ENCODE measurements around the gene COBLL1. TPM values are rescaled to one million over a fixed set of nuclear protein-coding genes. Genes with fewer than 3 reads are reported as not detected.

The COBLL1 gene
- total RNA-seq, 1 donor from 2014 or later: 222 TPM

GRCh38 chr2:164813535-164813934, 28.1 kb downstream of the COBLL1 start:
- Mint-ChIP-seq H3K9me3 (no peaks in the 10 kb centered on the region), H3K4me3 (no peak overlapping the region), H3K27ac (no peak overlapping the region), H3K4me1 (peaks cover 13% of the 10 kb centered on the region), H3K27me3 (no peaks in the 10 kb centered on the region), H3K36me3 (ENCODE audit: low read depth) (peaks cover 2% of the 10 kb centered on the region)
- intact Hi-C loops (cut with micrococcal nuclease): no loop called here
- DNase-seq: no peak
- ChIA-PET POLR2A (no interaction called here), CTCF (no interaction called here)
- no peak for TF ChIP-seq CTCF (IDR thresholded peaks at IDR 0.05)
- ATAC-seq (ENCODE audit: low read depth): no peak

GRCh38 chr2:164812378-164812777, 29.2 kb downstream of the COBLL1 start:
- H3K27ac Mint-ChIP-seq: no peak overlapping the region
- ChIA-PET POLR2A (no interaction called here), CTCF (no interaction called here)
- no peak for ATAC-seq (ENCODE audit: low read depth)
- peaks cover 15% of the 10 kb centered on the region for H3K4me1 Mint-ChIP-seq
- H3K4me3 Mint-ChIP-seq: no peak overlapping the region
- peaks cover 2% of the 10 kb centered on the region for H3K36me3 Mint-ChIP-seq (ENCODE audit: low read depth)
- intact Hi-C loops (cut with micrococcal nuclease): no loop called here
- no peak for DNase-seq
- no peaks in the 10 kb centered on the region for H3K9me3 Mint-ChIP-seq
- H3K27me3 Mint-ChIP-seq: no peaks in the 10 kb centered on the region
- TF ChIP-seq CTCF (IDR thresholded peaks at IDR 0.05): no peak

GRCh38 chr2:164811819-164812218, 29.8 kb downstream of the COBLL1 start:
- CTCF ChIA-PET: no interaction called here
- Mint-ChIP-seq H3K27ac (no peak overlapping the region), H3K9me3 (no peaks in the 10 kb centered on the region), H3K36me3 (ENCODE audit: low read depth) (peaks cover 2% of the 10 kb centered on the region), H3K4me3 (no peak overlapping the region), H3K4me1 (peaks cover 15% of the 10 kb centered on the region), H3K27me3 (no peaks in the 10 kb centered on the region)
- POLR2A ChIA-PET: no interaction called here
- ATAC-seq (ENCODE audit: low read depth) (no peak), DNase-seq (no peak)
- intact Hi-C loops (cut with micrococcal nuclease): loop anchor here (2.0 kb wide), 1 partner anchor 13 kb away; no protein-coding TSS in a partner anchor
- no peak for TF ChIP-seq CTCF (IDR thresholded peaks at IDR 0.05)

- Mint-ChIP-seq H3K4me1 (peaks cover 15% of the 10 kb centered on the region), H3K27ac (no peak overlapping the region), H3K36me3 (ENCODE audit: low read depth) (peaks cover 2% of the 10 kb centered on the region), H3K4me3 (no peak overlapping the region), H3K9me3 (no peaks in the 10 kb centered on the region), H3K27me3 (no peaks in the 10 kb centered on the region)
- intact Hi-C loops (cut with micrococcal nuclease): loop anchor here (2.0 kb wide), 1 partner anchor 14 kb away; no protein-coding TSS in a partner anchor
- DNase-seq (no peak), ATAC-seq (ENCODE audit: low read depth) (no peak)
- ChIA-PET CTCF (no interaction called here), POLR2A (no interaction called here)
- TF ChIP-seq CTCF (IDR thresholded peaks at IDR 0.05): no peak
These were observed 30.8 kb downstream of the COBLL1 start for GRCh38 chr2:164810843-164811242.

GRCh38 chr2:164808776-164809175, 32.8 kb downstream of the COBLL1 start:
- no peaks in the 10 kb centered on the region for H3K27me3 Mint-ChIP-seq
- intact Hi-C loops (cut with micrococcal nuclease): loop anchor here (1.0 kb wide), 1 partner anchor 8 kb away; no protein-coding TSS in a partner anchor
- no peaks in the 10 kb centered on the region for H3K9me3 Mint-ChIP-seq
- ATAC-seq (ENCODE audit: low read depth) (no peak), DNase-seq (no peak)
- POLR2A ChIA-PET: no interaction called here
- no peaks in the 10 kb centered on the region for H3K36me3 Mint-ChIP-seq (ENCODE audit: low read depth)
- peaks cover 21% of the 10 kb centered on the region for H3K4me1 Mint-ChIP-seq
- no peak overlapping the region for H3K4me3 Mint-ChIP-seq
- CTCF ChIA-PET: no interaction called here
- no peak overlapping the region for H3K27ac Mint-ChIP-seq
- no peak for TF ChIP-seq CTCF (IDR thresholded peaks at IDR 0.05)
